HCT116 (cell line): ENCODE results near the gene RFX1. TPM values are rescaled to one million over a fixed set of nuclear protein-coding genes. Genes with fewer than 3 reads are reported as not detected.
A peak's percentile ranks its signal among the peaks of the same experiment; 100 is the strongest.
"Not testable (repeated sequence)": the region's sequence is repeated elsewhere in the genome, so short reads cannot be mapped to it uniquely, and the experiment has no call there.

Source experiments
- ATAC-seq: fragments of 200-7000 bp; cut with Tn5 transposase; 2 replicates; pipeline ENCODE4 v1.9.1; 2020; ENCODE audit warnings: mild to moderate bottlenecking, moderate library complexity
- BruUV-seq: library from RNA; stranded (reverse); fragments of 400-500 nt; replicated peaks from 2 replicates; lab custom pipeline; 2021; lab: Mats Ljungman, UMichigan
- CTCF ChIA-PET: fragments of 300-600 bp; sonication (Branson Sonifier 250); formaldehyde crosslinking; loops from one replicate; lab custom pipeline; 2021; ENCODE audit warnings: antibody characterized with exemption; lab: Charles Lee
- POLR2A ChIA-PET: fragments of 300-600, 350-600 bp; sonication (Branson Sonifier 250); formaldehyde crosslinking; loops from one replicate; lab custom pipeline; 2021; ENCODE audit warnings: antibody characterized with exemption; lab: Charles Lee
- RAD21 ChIA-PET, 2 experiments: fragments of 300-600 bp; sonication (Branson Sonifier 250); formaldehyde crosslinking; loops; one replicate each; lab custom pipeline; 2023; ENCODE audit warnings: low total read pairs in 2 of 2; ENCODE audit not compliant: uncharacterized antibody in 2 of 2, unreplicated experiment in 2 of 2, low non-redundant PET in 1 of 2; lab: Charles Lee
- DNase-seq: peaks from one replicate; pipeline ENCODE4 v3.0.0-alpha.2; 2010; ENCODE audit warnings: low read depth, low spot score
- H2AFZ ChIP-seq: fragments of 200-600 bp; shearing (Covaris generic), sonication (generic); 2 replicates; pipeline ENCODE4 v1.6.1; 2017; ENCODE audit warnings: low read depth, mixed run types, mixed read lengths, antibody characterized with exemption, low read length; ENCODE audit not compliant: poor library complexity, severe bottlenecking
- H3K27ac ChIP-seq: 2 replicates; pipeline ENCODE4 v1.5.1; 2012; ENCODE audit warnings: low read depth, low read length
- H3K27me3 ChIP-seq: fragments of 200-600 bp; sonication (generic); 2 replicates; pipeline ENCODE4 v1.6.1; 2016; ENCODE audit warnings: mixed run types, low read length, mixed read lengths; ENCODE audit not compliant: insufficient read depth
- H3K36me3 ChIP-seq, 2 experiments: fragments of 200-500 bp in 1 of 2; fragments of 200-600 bp in 1 of 2; sonication (Bioruptor generic) in 1 of 2; sonication (generic) in 1 of 2; 2 replicates each; pipeline versions ENCODE4 v1.5.1 to v1.6.1; 2014 to 2016; ENCODE audit warnings: low read length in 2 of 2, inconsistent platforms in 1 of 2, mixed read lengths in 1 of 2, mixed run types in 1 of 2; ENCODE audit not compliant: insufficient read depth in 2 of 2, control insufficient read depth in 1 of 2
- H3K4me1 ChIP-seq, 2 experiments: fragments of 200-600 bp in 1 of 2; sonication (generic) in 1 of 2; 2 replicates each; pipeline versions ENCODE4 v1.5.1 to v1.6.1; 2012 to 2017; ENCODE audit warnings: low read length in 2 of 2, inconsistent platforms in 1 of 2, mild to moderate bottlenecking in 1 of 2, mixed read lengths in 1 of 2, mixed run types in 1 of 2, moderate library complexity in 1 of 2; ENCODE audit not compliant: insufficient read depth in 2 of 2, control insufficient read depth in 1 of 2
- H3K4me2 ChIP-seq: fragments of 200-600 bp; sonication (generic); 2 replicates; pipeline ENCODE4 v1.6.1; 2017; ENCODE audit warnings: mixed run types, low read length, mixed read lengths
- H3K4me3 ChIP-seq, 2 experiments: fragments of 200-600 bp in 1 of 2; sonication (generic) in 1 of 2; replicated peaks in 1 of 2; 2 replicates each; pipeline ENCODE4 v1.5.1; 2011 to 2016; ENCODE audit warnings: low read length in 2 of 2, control low read depth in 1 of 2, low read depth in 1 of 2, mild to moderate bottlenecking in 1 of 2, mixed read lengths in 1 of 2, mixed run types in 1 of 2
- H3K79me2 ChIP-seq: fragments of 200-600 bp; sonication (generic); 2 replicates; pipeline ENCODE4 v1.6.1; 2017; ENCODE audit warnings: mild to moderate bottlenecking, mixed run types, low read length, moderate library complexity, mixed read lengths; ENCODE audit not compliant: insufficient read depth
- H3K9ac ChIP-seq: fragments of 200-600 bp; sonication (generic); 2 replicates; pipeline ENCODE4 v1.6.1; 2016; ENCODE audit warnings: low read length, mixed read lengths
- H3K9me2 ChIP-seq: fragments of 200-600 bp; sonication (generic), shearing (Covaris generic); 2 replicates; pipeline ENCODE4 v1.6.1; 2017; ENCODE audit warnings: mixed run types, mild to moderate bottlenecking, moderate library complexity; ENCODE audit not compliant: insufficient read depth
- H3K9me3 ChIP-seq, 2 experiments: fragments of 200-500 bp in 1 of 2; fragments of 200-600 bp in 1 of 2; sonication (Bioruptor generic) in 1 of 2; sonication (generic) in 1 of 2; 2 replicates each; pipeline ENCODE4 v1.6.1; 2014 to 2017; ENCODE audit warnings: low read length in 2 of 2, mixed read lengths in 2 of 2, inconsistent platforms in 1 of 2, low read depth in 1 of 2, mild to moderate bottlenecking in 1 of 2, mixed run types in 1 of 2, moderate library complexity in 1 of 2; ENCODE audit not compliant: control insufficient read depth in 1 of 2, insufficient read depth in 1 of 2
- H4K20me1 ChIP-seq: fragments of 200-600 bp; sonication (generic), shearing (Covaris generic); 2 replicates; pipeline ENCODE4 v1.6.1; 2017; ENCODE audit warnings: mixed run types, mild to moderate bottlenecking, moderate library complexity; ENCODE audit not compliant: insufficient read depth
- CBX3 ChIP-seq: IDR thresholded peaks from 2 replicates; pipeline ENCODE4 v1.6.1; 2012; ENCODE audit warnings: low read depth
- FOSL1 ChIP-seq: IDR thresholded peaks from 2 replicates; pipeline ENCODE4 v1.6.1; 2012; ENCODE audit warnings: low read depth
- RAD21 ChIP-seq: IDR thresholded peaks from 2 replicates; pipeline ENCODE4 v1.6.1; 2012; ENCODE audit warnings: low read depth, mild to moderate bottlenecking
- TCF7L2 ChIP-seq: IDR thresholded peaks from 2 replicates; pipeline ENCODE4 v1.7.0; 2011; ENCODE audit warnings: borderline replicate concordance, inconsistent platforms; ENCODE audit not compliant: insufficient read depth, insufficient read length; ENCODE audit errors: extremely low read depth
- ZNF274 ChIP-seq: fragments of 200-500 bp; sonication (Bioruptor generic); IDR thresholded peaks from 2 replicates; pipeline ENCODE4 v1.6.1; 2014; ENCODE audit warnings: mild to moderate bottlenecking, low read depth, low read length, inconsistent platforms
- intact Hi-C: fragments of 100-400 bp; cut with micrococcal nuclease; formaldehyde crosslinking; loops from 2 replicates; pipeline ENCODE4 v1.10.0; 2022
- total RNA-seq: library from RNA; stranded (reverse); gene quantifications from one replicate; pipeline ENCODE4 v1.2.1, GENCODE V29; 2021; ENCODE audit not compliant: unreplicated experiment
- TF ChIP-seq, protein P1 (sequence below): IDR thresholded peaks from 2 replicates; pipeline ENCODE4 v1.6.1; 2012
- TF ChIP-seq, protein P2 (sequence below), 3 experiments: fragments of 200-600 bp in 1 of 3; sonication (generic) in 1 of 3; IDR thresholded peaks in 2 of 3; conservative IDR thresholded peaks in 1 of 3; 2 replicates each; pipeline ENCODE4 v1.5.1; 2012 to 2017; ENCODE audit warnings: low read depth in 2 of 3, low read length in 2 of 3, antibody characterized with exemption in 1 of 3, borderline replicate concordance in 1 of 3, control low read depth in 1 of 3, mild to moderate bottlenecking in 1 of 3, mixed read lengths in 1 of 3, mixed run types in 1 of 3, moderate library complexity in 1 of 3; ENCODE audit not compliant: insufficient read depth in 1 of 3

RFX1 gene
- total RNA-seq, 1 experiment from 2014 or later: 16.3 TPM

DNA sequence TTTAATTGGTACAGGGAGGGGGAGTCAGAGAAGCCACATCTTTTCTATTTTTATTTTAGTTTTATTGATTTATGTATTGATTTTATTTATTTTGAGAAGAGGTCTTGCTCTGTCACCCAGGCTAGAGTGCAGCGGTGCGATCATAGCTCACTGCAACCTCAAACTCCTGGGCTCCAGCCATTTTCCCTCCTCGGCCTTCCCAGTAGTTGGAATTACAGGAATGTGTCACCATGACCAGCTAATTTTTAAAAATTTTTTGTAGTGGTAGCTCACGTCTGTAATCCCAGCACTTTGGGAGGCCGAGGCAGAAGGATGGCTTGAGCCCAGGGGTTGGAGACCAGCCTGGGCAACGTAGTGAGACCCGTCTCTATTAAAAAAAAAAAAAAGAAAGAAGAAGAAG is 29.6 kb upstream of the RFX1 start:
- H3K36me3 ChIP-seq: no peaks in the 10 kb centered on the region
- no peak for ATAC-seq
- H3K9ac ChIP-seq: no peak overlapping the region
- ChIA-PET POLR2A (no interaction called here), CTCF (interaction anchor here (1.1 to 1.7 kb wide), 2 partner anchors 12 to 37 kb away, joined by 3 to 5 read pairs; partner anchors contain the start of gene MISP3), RAD21 (no interaction called here)
- H3K79me2 ChIP-seq: no peaks in the 10 kb centered on the region
- H3K9me3 ChIP-seq: no peaks in the 10 kb centered on the region
- H3K27me3 ChIP-seq: no peaks in the 10 kb centered on the region
- no peak overlapping the region for H2AFZ ChIP-seq
- DNase-seq: no peak
- peaks cover 3 to 15% of the 10 kb centered on the region in 2 experiments for H3K4me1 ChIP-seq
- intact Hi-C loops: no loop called here
- no peak overlapping the region for H3K4me3 ChIP-seq
- no TSS peak for BruUV-seq
- no peak overlapping the region for H3K4me2 ChIP-seq
- TF ChIP-seq TCF7L2: no peak
- TF ChIP-seq, protein P1, sequence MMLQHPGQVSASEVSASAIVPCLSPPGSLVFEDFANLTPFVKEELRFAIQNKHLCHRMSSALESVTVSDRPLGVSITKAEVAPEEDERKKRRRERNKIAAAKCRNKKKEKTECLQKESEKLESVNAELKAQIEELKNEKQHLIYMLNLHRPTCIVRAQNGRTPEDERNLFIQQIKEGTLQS: no peak
- TF ChIP-seq RAD21: no peak
- TF ChIP-seq, protein P2, sequence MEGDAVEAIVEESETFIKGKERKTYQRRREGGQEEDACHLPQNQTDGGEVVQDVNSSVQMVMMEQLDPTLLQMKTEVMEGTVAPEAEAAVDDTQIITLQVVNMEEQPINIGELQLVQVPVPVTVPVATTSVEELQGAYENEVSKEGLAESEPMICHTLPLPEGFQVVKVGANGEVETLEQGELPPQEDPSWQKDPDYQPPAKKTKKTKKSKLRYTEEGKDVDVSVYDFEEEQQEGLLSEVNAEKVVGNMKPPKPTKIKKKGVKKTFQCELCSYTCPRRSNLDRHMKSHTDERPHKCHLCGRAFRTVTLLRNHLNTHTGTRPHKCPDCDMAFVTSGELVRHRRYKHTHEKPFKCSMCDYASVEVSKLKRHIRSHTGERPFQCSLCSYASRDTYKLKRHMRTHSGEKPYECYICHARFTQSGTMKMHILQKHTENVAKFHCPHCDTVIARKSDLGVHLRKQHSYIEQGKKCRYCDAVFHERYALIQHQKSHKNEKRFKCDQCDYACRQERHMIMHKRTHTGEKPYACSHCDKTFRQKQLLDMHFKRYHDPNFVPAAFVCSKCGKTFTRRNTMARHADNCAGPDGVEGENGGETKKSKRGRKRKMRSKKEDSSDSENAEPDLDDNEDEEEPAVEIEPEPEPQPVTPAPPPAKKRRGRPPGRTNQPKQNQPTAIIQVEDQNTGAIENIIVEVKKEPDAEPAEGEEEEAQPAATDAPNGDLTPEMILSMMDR (IDR thresholded peaks at IDR 0.05 in 2 of 3, conservative IDR thresholded peaks at IDR 0.05 in 1 of 3; ENCODE audit: borderline replicate concordance in 1 of 3, insufficient read depth in 1 of 3, low read depth in 2 of 3, low read length in 2 of 3): no peak
- TF ChIP-seq CBX3: no peak
- TF ChIP-seq ZNF274: no peak
- no peak for TF ChIP-seq FOSL1
- H3K9me2 ChIP-seq: no peaks in the 10 kb centered on the region
- no peaks in the 10 kb centered on the region for H4K20me1 ChIP-seq
- H3K27ac ChIP-seq: no peak overlapping the region

- peak; percentile 2; the same call in 1 of the 2 replicates for TF ChIP-seq RAD21
- TF ChIP-seq, protein P2 (IDR thresholded peaks at IDR 0.05 in 2 of 3, conservative IDR thresholded peaks at IDR 0.05 in 1 of 3; ENCODE audit: borderline replicate concordance in 1 of 3, insufficient read depth in 1 of 3, low read depth in 2 of 3, low read length in 2 of 3): peak in 2 of 3 experiments; percentile 18 to 30; a peak in 3 of 6 replicates
- H3K27me3 ChIP-seq, ATAC-seq: not testable (repeated sequence)
Observed at GRCh38 chr19:14035159-14035558, 29.0 kb upstream of the RFX1 start.

More at GRCh38 chr19:14035159-14035558, 29.0 kb upstream of the RFX1 start:
- H3K4me1 ChIP-seq: peaks cover 3 to 15% of the 10 kb centered on the region in 2 experiments
- DNase-seq, H3K79me2 ChIP-seq, BruUV-seq, H3K9me2 ChIP-seq, H2AFZ ChIP-seq, H3K36me3 ChIP-seq, H3K9ac ChIP-seq, RAD21 ChIA-PET, H3K27ac ChIP-seq, POLR2A ChIA-PET, H3K9me3 ChIP-seq, H3K4me3 ChIP-seq, intact Hi-C loops, H3K4me2 ChIP-seq, H4K20me1 ChIP-seq: not testable (repeated sequence)
- CTCF ChIA-PET: interaction anchor here (1.1 to 1.7 kb wide), 2 partner anchors 13 to 37 kb away, joined by 3 to 5 read pairs; partner anchors contain the start of gene MISP3
